RWPE1 (cell line): ENCODE measurements around the gene TBC1D16.

Experiments used
- CTCF ChIA-PET: fragments of 350-600 bp; sonication (Branson Sonifier 250); formaldehyde crosslinking; extraction: SDS; loops from one replicate; lab custom pipeline; 2021; lab: Yijun Ruan, JAX
- POLR2A ChIA-PET: fragments of 400-600 bp; formaldehyde crosslinking; extraction: SDS; loops from one replicate; lab custom pipeline; 2020; ENCODE audit warnings: antibody characterized with exemption; ENCODE audit not compliant: low non-redundant PET; lab: Yijun Ruan, JAX
- DNase-seq: peaks from one replicate; pipeline ENCODE4 v3.0.0; 2012; ENCODE audit warnings: low spot score
- H3K27ac ChIP-seq: fragments of 450-650 bp; 2 replicates; pipeline ENCODE4 v1.5.1; 2017
- CTCF ChIP-seq: fragments of 450-650 bp; conservative IDR thresholded peaks from 2 replicates; pipeline ENCODE4 v1.5.1; 2017; ENCODE audit warnings: low read depth, mild to moderate bottlenecking

TBC1D16 gene

GRCh38 chr17:80002070-80002641, 33.5 kb downstream of the TBC1D16 start:
- DNase-seq: no peak
- no peak for TF ChIP-seq CTCF
- H3K27ac ChIP-seq: no peak overlapping the region
- CTCF ChIA-PET: interaction anchor here (0.7 kb wide), 1 partner anchor 542 kb away, joined by 3 read pairs; the partner anchor contains the start of gene RPTOR
- POLR2A ChIA-PET: no interaction called here

GRCh38 chr17:80000981-80001775, 34.5 kb downstream of the TBC1D16 start:
- DNase-seq: no peak
- ChIA-PET POLR2A (no interaction called here), CTCF (no interaction called here)
- TF ChIP-seq CTCF: no peak
- no peak overlapping the region for H3K27ac ChIP-seq

- CTCF ChIA-PET: interaction anchor here (0.8 kb wide), 1 partner anchor 189 kb away, joined by 3 read pairs; no protein-coding TSS in a partner anchor
- DNase-seq: no peak
- TF ChIP-seq CTCF: no peak
- POLR2A ChIA-PET: no interaction called here
- no peak overlapping the region for H3K27ac ChIP-seq
Measured at GRCh38 chr17:80000136-80000535, 35.5 kb downstream of the TBC1D16 start.

- no peak for DNase-seq
- ChIA-PET CTCF (interaction anchor here (0.6 to 1.0 kb wide), 6 partner anchors 8 to 223 kb away, joined by 3 to 6 read pairs (median 3); no protein-coding TSS in a partner anchor), POLR2A (no interaction called here)
- H3K27ac ChIP-seq: no peak overlapping the region
- no peak for TF ChIP-seq CTCF
Measured at GRCh38 chr17:79997011-79997660, 38.5 kb downstream of the TBC1D16 start.

- CTCF ChIA-PET: interaction anchor here (0.6 to 1.0 kb wide), 3 partner anchors 9 to 21 kb away, joined by 3 to 6 read pairs (median 3); no protein-coding TSS in a partner anchor
- DNase-seq: no peak
- no peak overlapping the region for H3K27ac ChIP-seq
- POLR2A ChIA-PET: no interaction called here
- TF ChIP-seq CTCF: no peak
Measured at GRCh38 chr17:79996291-79996690, 39.4 kb downstream of the TBC1D16 start.

- POLR2A ChIA-PET: no interaction called here
- H3K27ac ChIP-seq: no peak overlapping the region
- no peak for DNase-seq
- TF ChIP-seq CTCF: no peak
- CTCF ChIA-PET: interaction anchor here (0.6 to 0.8 kb wide), 2 partner anchors 254 to 367 kb away, joined by 4 to 5 read pairs; no protein-coding TSS in a partner anchor
Measured at GRCh38 chr17:79995696-79996095, 40.0 kb downstream of the TBC1D16 start.
